ENCODE measurements around the gene TTC12. TPM values are rescaled to one million over a fixed set of nuclear protein-coding genes. Genes with fewer than 3 reads are reported as not detected.
A peak's percentile ranks its signal among the peaks of the same experiment; 100 is the strongest.

TTC12 gene
- total and polyA plus RNA-seq, 2 donors (not counting 1 experiment from before 2014, with no cell fraction given): 9.9 to 11.9 TPM

DNA sequence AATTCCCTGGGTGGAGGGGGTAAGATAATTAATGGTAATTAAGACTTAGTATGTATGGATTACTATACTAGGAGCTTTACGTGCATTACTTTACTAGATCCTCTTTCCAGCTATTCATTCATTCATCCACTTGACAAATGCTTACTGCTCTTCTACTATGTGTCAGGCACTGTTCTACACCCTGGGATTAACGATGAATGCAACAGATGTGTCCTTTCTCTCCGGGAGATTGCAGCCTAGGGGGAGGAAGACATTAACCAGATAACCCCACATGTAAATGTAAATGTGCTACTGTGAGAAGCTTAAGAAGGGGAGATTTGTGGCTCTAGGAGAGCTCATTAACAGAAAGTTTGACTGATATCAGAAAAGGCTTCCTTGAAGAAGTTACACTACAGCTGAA, 74.9 kb downstream of the TTC12 start:
- TF ChIP-seq, protein P1, sequence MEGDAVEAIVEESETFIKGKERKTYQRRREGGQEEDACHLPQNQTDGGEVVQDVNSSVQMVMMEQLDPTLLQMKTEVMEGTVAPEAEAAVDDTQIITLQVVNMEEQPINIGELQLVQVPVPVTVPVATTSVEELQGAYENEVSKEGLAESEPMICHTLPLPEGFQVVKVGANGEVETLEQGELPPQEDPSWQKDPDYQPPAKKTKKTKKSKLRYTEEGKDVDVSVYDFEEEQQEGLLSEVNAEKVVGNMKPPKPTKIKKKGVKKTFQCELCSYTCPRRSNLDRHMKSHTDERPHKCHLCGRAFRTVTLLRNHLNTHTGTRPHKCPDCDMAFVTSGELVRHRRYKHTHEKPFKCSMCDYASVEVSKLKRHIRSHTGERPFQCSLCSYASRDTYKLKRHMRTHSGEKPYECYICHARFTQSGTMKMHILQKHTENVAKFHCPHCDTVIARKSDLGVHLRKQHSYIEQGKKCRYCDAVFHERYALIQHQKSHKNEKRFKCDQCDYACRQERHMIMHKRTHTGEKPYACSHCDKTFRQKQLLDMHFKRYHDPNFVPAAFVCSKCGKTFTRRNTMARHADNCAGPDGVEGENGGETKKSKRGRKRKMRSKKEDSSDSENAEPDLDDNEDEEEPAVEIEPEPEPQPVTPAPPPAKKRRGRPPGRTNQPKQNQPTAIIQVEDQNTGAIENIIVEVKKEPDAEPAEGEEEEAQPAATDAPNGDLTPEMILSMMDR (conservative IDR thresholded peaks at IDR 0.05 in 1 of 2, IDR thresholded peaks at IDR 0.05 in 1 of 2; ENCODE audit: low read depth in 1 of 2, low read length in 2 of 2): no peak
- TF ChIP-seq EZH2 (IDR thresholded peaks at IDR 0.05; ENCODE audit: low read length, missing control alignments): no peak
- Histone ChIP-seq H2AFZ (ENCODE audit: low read length) (no peak overlapping the region), H3K27ac (ENCODE audit: insufficient read depth, low read length) (no peak overlapping the region), H3K79me2 (ENCODE audit: control insufficient read depth, insufficient read depth, low read length) (no peaks in the 10 kb centered on the region), H3K36me3 (ENCODE audit: control insufficient read depth, insufficient read depth, low read length) (no peaks in the 10 kb centered on the region), H3K4me3 (replicated peaks in 1 of 4; ENCODE audit: control extremely low read depth in 1 of 4, insufficient read depth in 1 of 4, low read depth in 3 of 4, low read length in 4 of 4) (no peak overlapping the region), H3K27me3 (ENCODE audit: control insufficient read depth, insufficient read depth, low read length) (peaks cover 12% of the 10 kb centered on the region), H4K20me1 (ENCODE audit: control insufficient read depth, extremely low read depth, insufficient read depth, low read length) (no peaks in the 10 kb centered on the region), H3K9ac (ENCODE audit: insufficient read depth, low read length) (no peak overlapping the region), H3K4me2 (ENCODE audit: extremely low read depth, insufficient read depth, low read length) (no peak overlapping the region), H3K4me1 (ENCODE audit: control insufficient read depth, extremely low read depth, insufficient read depth, low read length) (peaks cover 2% of the 10 kb centered on the region), H3K9me3 (ENCODE audit: control insufficient read depth, insufficient read depth, low read depth, low read length) (no peaks in the 10 kb centered on the region)
- DNase-seq (ENCODE audit: low read depth in 2 of 2): no peak

DNA sequence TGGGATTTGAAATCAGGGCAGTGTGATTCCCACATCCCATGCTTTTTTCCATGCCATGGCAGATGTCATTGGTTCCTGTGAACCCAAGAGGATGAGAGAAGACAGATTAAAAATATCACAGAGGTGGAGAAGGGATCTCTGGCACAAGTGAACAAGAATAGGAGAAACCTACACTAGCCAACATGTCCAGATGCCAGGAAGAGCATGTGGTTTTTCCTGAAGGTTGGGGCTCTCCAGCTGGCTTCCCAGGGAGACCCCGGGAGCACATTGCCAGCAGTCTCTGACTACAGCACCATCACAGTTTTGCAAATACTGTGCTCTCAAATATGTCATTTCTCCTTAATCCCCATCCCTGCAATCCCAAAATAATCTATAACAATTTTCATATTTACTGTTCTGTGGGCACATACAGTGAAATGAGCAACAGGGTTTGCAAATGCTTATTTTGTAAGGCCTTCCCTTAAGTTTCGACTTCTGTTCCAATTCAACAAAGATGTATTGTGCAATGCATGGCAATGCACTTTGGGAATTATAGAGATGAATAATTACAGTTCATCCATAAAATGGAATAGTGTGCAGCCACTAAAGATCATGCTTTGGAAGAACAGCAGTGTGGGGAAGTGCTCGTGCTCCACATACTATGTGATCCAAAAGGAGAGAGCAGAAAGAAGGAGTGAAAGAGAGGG, 78.0 kb downstream of the TTC12 start:
- Histone ChIP-seq H3K36me3 (ENCODE audit: control insufficient read depth, insufficient read depth, low read length) (no peaks in the 10 kb centered on the region), H3K4me3 (replicated peaks in 1 of 4; ENCODE audit: control extremely low read depth in 1 of 4, insufficient read depth in 1 of 4, low read depth in 3 of 4, low read length in 4 of 4) (no peak overlapping the region), H3K9ac (ENCODE audit: insufficient read depth, low read length) (no peak overlapping the region), H3K9me3 (ENCODE audit: control insufficient read depth, insufficient read depth, low read depth, low read length) (no peaks in the 10 kb centered on the region), H3K4me2 (ENCODE audit: extremely low read depth, insufficient read depth, low read length) (no peak overlapping the region), H3K27ac (ENCODE audit: insufficient read depth, low read length) (no peak overlapping the region), H3K27me3 (ENCODE audit: control insufficient read depth, insufficient read depth, low read length) (peaks cover 12% of the 10 kb centered on the region), H2AFZ (ENCODE audit: low read length) (no peak overlapping the region), H3K4me1 (ENCODE audit: control insufficient read depth, extremely low read depth, insufficient read depth, low read length) (no peaks in the 10 kb centered on the region), H3K79me2 (ENCODE audit: control insufficient read depth, insufficient read depth, low read length) (no peaks in the 10 kb centered on the region), H4K20me1 (ENCODE audit: control insufficient read depth, extremely low read depth, insufficient read depth, low read length) (no peaks in the 10 kb centered on the region)
- peak in 1 of 2 donors; percentile 8 for DNase-seq (ENCODE audit: low read depth in 2 of 2)
- no peak for TF ChIP-seq EZH2 (IDR thresholded peaks at IDR 0.05; ENCODE audit: low read length, missing control alignments)
- TF ChIP-seq, protein P1 (conservative IDR thresholded peaks at IDR 0.05 in 1 of 2, IDR thresholded peaks at IDR 0.05 in 1 of 2; ENCODE audit: low read depth in 1 of 2, low read length in 2 of 2): no peak

- peaks cover 4% of the 10 kb centered on the region for H3K27me3 ChIP-seq (ENCODE audit: control insufficient read depth, insufficient read depth, low read length)
- H3K4me1 ChIP-seq (ENCODE audit: control insufficient read depth, extremely low read depth, insufficient read depth, low read length): no peaks in the 10 kb centered on the region
- H3K9ac ChIP-seq (ENCODE audit: insufficient read depth, low read length): no peak overlapping the region
- H3K9me3 ChIP-seq (ENCODE audit: control insufficient read depth, insufficient read depth, low read depth, low read length): no peaks in the 10 kb centered on the region
- TF ChIP-seq, protein P1 (conservative IDR thresholded peaks at IDR 0.05 in 1 of 2, IDR thresholded peaks at IDR 0.05 in 1 of 2; ENCODE audit: low read depth in 1 of 2, low read length in 2 of 2): no peak
- no peak for TF ChIP-seq EZH2 (IDR thresholded peaks at IDR 0.05; ENCODE audit: low read length, missing control alignments)
- no peak overlapping the region for H3K4me2 ChIP-seq (ENCODE audit: extremely low read depth, insufficient read depth, low read length)
- H4K20me1 ChIP-seq (ENCODE audit: control insufficient read depth, extremely low read depth, insufficient read depth, low read length): no peaks in the 10 kb centered on the region
- H2AFZ ChIP-seq (ENCODE audit: low read length): no peak overlapping the region
- no peak overlapping the region for H3K27ac ChIP-seq (ENCODE audit: insufficient read depth, low read length)
- no peak for DNase-seq (ENCODE audit: low read depth in 2 of 2)
- no peaks in the 10 kb centered on the region for H3K36me3 ChIP-seq (ENCODE audit: control insufficient read depth, insufficient read depth, low read length)
- no peaks in the 10 kb centered on the region for H3K79me2 ChIP-seq (ENCODE audit: control insufficient read depth, insufficient read depth, low read length)
- no peak overlapping the region for H3K4me3 ChIP-seq (replicated peaks in 1 of 4; ENCODE audit: control extremely low read depth in 1 of 4, insufficient read depth in 1 of 4, low read depth in 3 of 4, low read length in 4 of 4)
These were observed 79.2 kb downstream of the TTC12 start for GRCh38 chr11:113393501-113393985.
